Type B pancreatic cell (in vitro differentiated cells): Measurements from ENCODE around the gene MEF2A. TPM values are rescaled to one million over a fixed set of nuclear protein-coding genes. Genes with fewer than 3 reads are reported as not detected.

Experiments used
- DNase-seq: peaks from one replicate; pipeline ENCODE4 v3.0.0; 2021; ENCODE audit warnings: mixed read lengths; ENCODE audit not compliant: unreplicated experiment; ENCODE audit errors: extremely low spot score
- H3K27ac Mint-ChIP-seq: 2 replicates; pipeline ENCODE4 v1.8.0; 2021; ENCODE audit warnings: mild to moderate bottlenecking, mixed read lengths
- H3K27me3 Mint-ChIP-seq: 2 replicates; pipeline ENCODE4 v1.8.0; 2021; ENCODE audit warnings: mixed read lengths
- H3K36me3 Mint-ChIP-seq: 2 replicates; pipeline ENCODE4 v1.8.0; 2021; ENCODE audit warnings: mixed read lengths
- H3K4me1 Mint-ChIP-seq: one replicate; pipeline ENCODE4 v1.8.0; 2021; ENCODE audit warnings: mixed read lengths; ENCODE audit not compliant: unreplicated experiment
- H3K4me3 Mint-ChIP-seq: 2 replicates; pipeline ENCODE4 v1.8.0; 2021; ENCODE audit warnings: mild to moderate bottlenecking, mixed read lengths
- H3K9me3 Mint-ChIP-seq: 2 replicates; pipeline ENCODE4 v1.8.0; 2021; ENCODE audit warnings: mixed read lengths
- total RNA-seq: library from RNA; stranded (reverse); gene quantifications from 2 replicates; pipeline ENCODE4 v1.2.1, GENCODE V29; 2021; ENCODE audit warnings: low replicate concordance
- TF ChIP-seq, protein P1 (sequence below): fragments of 200-600 bp; sonication (generic); conservative IDR thresholded peaks from 2 replicates; pipeline ENCODE4 v1.5.0; 2021; ENCODE audit warnings: antibody characterized with exemption, mild to moderate bottlenecking

MEF2A gene
- total RNA-seq, 1 donor from 2014 or later, result 26.0 TPM

- Mint-ChIP-seq H3K27me3 (no peaks in the 10 kb centered on the region), H3K4me1 (peaks cover 5% of the 10 kb centered on the region), H3K36me3 (peaks cover 21% of the 10 kb centered on the region), H3K9me3 (no peaks in the 10 kb centered on the region), H3K27ac (no peak overlapping the region), H3K4me3 (no peak overlapping the region)
- DNase-seq, result no peak
- TF ChIP-seq, protein P1, sequence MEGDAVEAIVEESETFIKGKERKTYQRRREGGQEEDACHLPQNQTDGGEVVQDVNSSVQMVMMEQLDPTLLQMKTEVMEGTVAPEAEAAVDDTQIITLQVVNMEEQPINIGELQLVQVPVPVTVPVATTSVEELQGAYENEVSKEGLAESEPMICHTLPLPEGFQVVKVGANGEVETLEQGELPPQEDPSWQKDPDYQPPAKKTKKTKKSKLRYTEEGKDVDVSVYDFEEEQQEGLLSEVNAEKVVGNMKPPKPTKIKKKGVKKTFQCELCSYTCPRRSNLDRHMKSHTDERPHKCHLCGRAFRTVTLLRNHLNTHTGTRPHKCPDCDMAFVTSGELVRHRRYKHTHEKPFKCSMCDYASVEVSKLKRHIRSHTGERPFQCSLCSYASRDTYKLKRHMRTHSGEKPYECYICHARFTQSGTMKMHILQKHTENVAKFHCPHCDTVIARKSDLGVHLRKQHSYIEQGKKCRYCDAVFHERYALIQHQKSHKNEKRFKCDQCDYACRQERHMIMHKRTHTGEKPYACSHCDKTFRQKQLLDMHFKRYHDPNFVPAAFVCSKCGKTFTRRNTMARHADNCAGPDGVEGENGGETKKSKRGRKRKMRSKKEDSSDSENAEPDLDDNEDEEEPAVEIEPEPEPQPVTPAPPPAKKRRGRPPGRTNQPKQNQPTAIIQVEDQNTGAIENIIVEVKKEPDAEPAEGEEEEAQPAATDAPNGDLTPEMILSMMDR, result no peak
These were observed 107.3 kb downstream of the MEF2A start for GRCh38 chr15:99673111-99673510.

DNA sequence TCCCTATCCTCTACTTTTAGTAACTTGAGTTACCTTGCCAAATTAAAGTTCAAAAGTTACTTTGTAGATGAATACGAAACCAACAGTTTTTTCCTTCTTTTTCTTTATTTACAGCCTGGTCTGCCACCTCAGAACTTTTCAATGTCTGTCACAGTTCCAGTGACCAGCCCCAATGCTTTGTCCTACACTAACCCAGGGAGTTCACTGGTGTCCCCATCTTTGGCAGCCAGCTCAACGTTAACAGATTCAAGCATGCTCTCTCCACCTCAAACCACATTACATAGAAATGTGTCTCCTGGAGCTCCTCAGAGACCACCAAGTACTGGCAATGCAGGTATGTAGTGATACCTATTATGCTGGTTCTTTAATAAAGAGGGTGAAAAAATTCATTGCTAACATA is 108.5 kb downstream of the MEF2A start:
- TF ChIP-seq, protein P1, result no peak
- Mint-ChIP-seq H3K4me3 (no peak overlapping the region), H3K36me3 (peaks cover 24% of the 10 kb centered on the region), H3K9me3 (no peaks in the 10 kb centered on the region), H3K4me1 (peaks cover under 1% of the 10 kb centered on the region), H3K27ac (no peak overlapping the region), H3K27me3 (no peaks in the 10 kb centered on the region)
- DNase-seq, result no peak

- no peak for DNase-seq
- Mint-ChIP-seq H3K27me3 (no peaks in the 10 kb centered on the region), H3K4me1 (no peaks in the 10 kb centered on the region), H3K4me3 (no peak overlapping the region), H3K27ac (no peak overlapping the region), H3K36me3 (peaks cover 21% of the 10 kb centered on the region), H3K9me3 (no peaks in the 10 kb centered on the region)
- TF ChIP-seq, protein P1, result no peak
These were observed 111.9 kb downstream of the MEF2A start for GRCh38 chr15:99677540-99678134.

- TF ChIP-seq, protein P1, result no peak
- no peak overlapping the region for H3K4me3 Mint-ChIP-seq
- peaks cover 35% of the 10 kb centered on the region for H3K36me3 Mint-ChIP-seq
- no peaks in the 10 kb centered on the region for H3K27me3 Mint-ChIP-seq
- peaks cover 3% of the 10 kb centered on the region for H3K4me1 Mint-ChIP-seq
- peaks cover 13% of the 10 kb centered on the region for H3K9me3 Mint-ChIP-seq
- no peak overlapping the region for H3K27ac Mint-ChIP-seq
- no peak for DNase-seq
These were observed 114.5 kb downstream of the MEF2A start for GRCh38 chr15:99680276-99680675.

GRCh38 chr15:99681990-99682389 is 116.2 kb downstream of the MEF2A start:
- Mint-ChIP-seq H3K4me1 (peaks cover 3% of the 10 kb centered on the region), H3K27me3 (no peaks in the 10 kb centered on the region), H3K27ac (no peak overlapping the region), H3K9me3 (peaks cover 25% of the 10 kb centered on the region), H3K36me3 (peaks cover 42% of the 10 kb centered on the region), H3K4me3 (no peak overlapping the region)
- TF ChIP-seq, protein P1, result no peak
- no peak for DNase-seq
